Upper lobe of left lung (tissue), 4 donors: ENCODE measurements around the gene EVA1A.

ENCODE experiments used
- EP300 ChIP-seq, 4 donors: sonication (generic); formaldehyde crosslinking; IDR thresholded peaks; one replicate each; pipeline ENCODE4 v1.5.1; 2017; ENCODE audit warnings: antibody characterized with exemption in 4 of 4, control low read depth in 2 of 4
- POLR2AphosphoS5 ChIP-seq, 2 donors: sonication (generic); formaldehyde crosslinking; IDR thresholded peaks; one replicate each; pipeline ENCODE4 v1.5.1; 2017; ENCODE audit warnings: antibody characterized with exemption in 2 of 2

DNA sequence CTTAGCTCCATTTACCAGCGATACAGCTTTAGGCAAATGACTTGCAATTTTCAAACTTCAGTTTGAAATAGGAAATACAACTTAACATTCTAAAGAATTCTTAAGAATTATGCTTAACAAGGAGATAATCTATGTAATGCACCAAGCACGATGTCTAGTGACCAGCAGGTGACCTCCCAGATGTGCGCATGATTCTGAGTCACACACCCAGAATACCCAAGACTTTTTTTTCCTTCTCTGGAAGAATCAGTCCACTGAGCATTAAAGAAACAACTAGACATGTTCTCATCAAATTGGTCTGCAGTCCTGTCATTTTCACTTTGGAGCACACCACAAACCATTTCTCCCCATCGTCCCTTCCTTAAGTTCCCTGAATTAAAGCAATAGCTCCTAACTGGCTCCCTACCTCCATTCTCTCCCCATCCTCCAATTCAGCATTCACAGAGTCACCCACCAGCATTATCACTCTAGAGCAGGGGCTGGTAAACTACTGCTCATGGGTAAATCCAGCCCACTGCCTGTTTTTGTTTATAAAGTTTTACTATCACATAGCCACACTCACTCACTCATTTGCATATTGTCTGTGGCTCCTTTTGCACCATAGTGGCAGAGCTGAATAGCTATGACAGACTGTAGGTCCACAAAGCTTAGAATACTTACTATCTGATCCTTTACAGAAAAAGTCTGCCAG is 13.2 kb downstream of the EVA1A start:
- TF ChIP-seq POLR2AphosphoS5 (IDR thresholded peaks at IDR 0.05) (no peak), EP300 (IDR thresholded peaks at IDR 0.05) (no peak)
